Peyer's patch (tissue), 4 donors: ENCODE results near the gene CPED1.

Experiments used
- POLR2A ChIP-seq, 2 donors: fragments of 450-650 bp; IDR thresholded peaks; one replicate each; pipeline ENCODE4 v1.5.1; 2017; ENCODE audit warnings: antibody characterized with exemption in 2 of 2, mild to moderate bottlenecking in 2 of 2, moderate library complexity in 2 of 2
- TF ChIP-seq, protein P1 (sequence below), 6 experiments: fragments of 450-650 bp in 4 of 6; fragments of 200-600 bp in 2 of 6; sonication (generic) in 1 of 6; IDR thresholded peaks; one replicate each; pipeline ENCODE4 v1.5.1; 2017 to 2019; ENCODE audit warnings: antibody characterized with exemption in 6 of 6, mild to moderate bottlenecking in 3 of 6, moderate library complexity in 1 of 6

DNA sequence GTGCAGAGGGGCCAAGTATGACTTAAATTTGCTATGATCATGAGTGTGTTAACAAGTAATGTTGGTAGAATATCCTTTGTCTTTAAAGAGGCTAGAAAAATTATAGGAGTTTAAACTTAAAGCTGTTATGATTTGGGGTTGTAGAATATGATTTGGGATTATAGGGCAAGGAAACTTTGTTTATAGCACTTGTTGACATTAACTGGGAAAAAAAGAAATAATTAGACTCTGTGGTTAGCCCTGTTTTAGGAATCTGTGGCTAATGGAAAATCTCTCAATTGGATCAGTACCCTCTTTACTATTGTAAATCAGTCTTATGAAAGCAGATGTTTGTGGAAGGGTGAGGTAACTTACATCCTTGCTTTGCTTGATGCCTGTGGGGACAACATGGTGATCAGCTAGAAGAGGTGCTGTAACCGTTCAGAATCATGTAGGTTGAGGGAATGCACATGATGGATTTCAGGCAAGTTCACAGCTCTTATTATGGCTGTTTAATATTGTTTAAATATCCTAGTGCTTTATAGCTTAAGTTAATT is 26.8 kb upstream of the CPED1 start:
- TF ChIP-seq, protein P1, sequence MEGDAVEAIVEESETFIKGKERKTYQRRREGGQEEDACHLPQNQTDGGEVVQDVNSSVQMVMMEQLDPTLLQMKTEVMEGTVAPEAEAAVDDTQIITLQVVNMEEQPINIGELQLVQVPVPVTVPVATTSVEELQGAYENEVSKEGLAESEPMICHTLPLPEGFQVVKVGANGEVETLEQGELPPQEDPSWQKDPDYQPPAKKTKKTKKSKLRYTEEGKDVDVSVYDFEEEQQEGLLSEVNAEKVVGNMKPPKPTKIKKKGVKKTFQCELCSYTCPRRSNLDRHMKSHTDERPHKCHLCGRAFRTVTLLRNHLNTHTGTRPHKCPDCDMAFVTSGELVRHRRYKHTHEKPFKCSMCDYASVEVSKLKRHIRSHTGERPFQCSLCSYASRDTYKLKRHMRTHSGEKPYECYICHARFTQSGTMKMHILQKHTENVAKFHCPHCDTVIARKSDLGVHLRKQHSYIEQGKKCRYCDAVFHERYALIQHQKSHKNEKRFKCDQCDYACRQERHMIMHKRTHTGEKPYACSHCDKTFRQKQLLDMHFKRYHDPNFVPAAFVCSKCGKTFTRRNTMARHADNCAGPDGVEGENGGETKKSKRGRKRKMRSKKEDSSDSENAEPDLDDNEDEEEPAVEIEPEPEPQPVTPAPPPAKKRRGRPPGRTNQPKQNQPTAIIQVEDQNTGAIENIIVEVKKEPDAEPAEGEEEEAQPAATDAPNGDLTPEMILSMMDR (IDR thresholded peaks at IDR 0.05), result no peak
- TF ChIP-seq POLR2A (IDR thresholded peaks at IDR 0.05), result no peak
